ENCODE results near the gene CDKN2A.
A peak's percentile ranks its signal among the peaks of the same experiment; 100 is the strongest.
"Not testable (repeated sequence)": the region's sequence is repeated elsewhere in the genome, so short reads cannot be mapped to it uniquely, and the experiment has no call there.

The CDKN2A gene

GRCh38 chr9:21982391-21982790, 11.8 kb downstream of the CDKN2A start:
- no peak for DNase-seq

- no peak for DNase-seq
Measured at GRCh38 chr9:21976334-21976875, 17.8 kb downstream of the CDKN2A start.

GRCh38 chr9:21974722-21975409, 19.3 kb downstream of the CDKN2A start:
- DNase-seq, result no peak

- no peak for DNase-seq
Measured at GRCh38 chr9:21974343-21974721, 19.9 kb downstream of the CDKN2A start.

- no peak for DNase-seq
Measured at GRCh38 chr9:21972361-21972760, 21.8 kb downstream of the CDKN2A start.

- no peak for DNase-seq
Measured at GRCh38 chr9:21970800-21971640, 23.2 kb downstream of the CDKN2A start.

GRCh38 chr9:21969951-21970799, 24.0 kb downstream of the CDKN2A start:
- DNase-seq, result no peak

GRCh38 chr9:21969011-21969940, 24.9 kb downstream of the CDKN2A start:
- DNase-seq, result no peak

GRCh38 chr9:21968331-21969010, 25.7 kb downstream of the CDKN2A start:
- DNase-seq, result no peak

GRCh38 chr9:21967702-21968101, 26.5 kb downstream of the CDKN2A start:
- no peak for DNase-seq

GRCh38 chr9:21967169-21967568, 27.0 kb downstream of the CDKN2A start:
- no peak for DNase-seq

- no peak for DNase-seq
Measured at GRCh38 chr9:21966140-21966851, 27.9 kb downstream of the CDKN2A start.

GRCh38 chr9:21965401-21965951, 28.7 kb downstream of the CDKN2A start:
- DNase-seq, result peak; percentile 42

- peak; percentile 67 for DNase-seq
Measured at GRCh38 chr9:21964925-21965385, 29.2 kb downstream of the CDKN2A start.

- peak; percentile 11 for DNase-seq
Measured at GRCh38 chr9:21961569-21961968, 32.6 kb downstream of the CDKN2A start.

- DNase-seq, result not testable (repeated sequence)
Measured at GRCh38 chr9:21959268-21959667, 34.9 kb downstream of the CDKN2A start.

GRCh38 chr9:21958833-21959232, 35.4 kb downstream of the CDKN2A start:
- DNase-seq, result no peak

- no peak for DNase-seq
Measured at GRCh38 chr9:21945606-21946005, 48.6 kb downstream of the CDKN2A start.

- DNase-seq, result no peak
Measured at GRCh38 chr9:21943464-21943863, 50.7 kb downstream of the CDKN2A start.

GRCh38 chr9:21941337-21941995, 52.7 kb downstream of the CDKN2A start:
- no peak for DNase-seq
